ENCODE results near the gene NOS3.

NOS3 gene

DNA sequence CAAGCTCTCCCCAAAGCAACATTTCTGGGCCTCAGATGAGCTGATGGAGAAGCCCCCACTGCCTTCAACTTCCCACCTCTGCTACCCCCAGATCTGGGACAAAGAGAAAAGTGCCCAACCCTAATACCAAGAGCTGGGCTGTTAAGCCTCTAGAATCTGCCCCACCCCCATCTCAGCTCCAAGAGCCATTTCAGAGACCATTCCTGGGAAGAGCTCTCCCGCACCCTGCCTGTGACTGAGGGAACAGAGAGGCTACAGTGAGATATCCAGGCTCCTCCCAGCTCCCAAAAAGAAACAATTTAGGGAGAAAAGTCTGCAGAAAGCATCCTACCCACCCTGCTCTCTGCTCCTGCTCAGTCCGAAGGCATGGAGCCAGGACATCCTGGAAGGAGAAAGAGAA, 10.2 kb upstream of the NOS3 start:
- no peak for DNase-seq

DNA sequence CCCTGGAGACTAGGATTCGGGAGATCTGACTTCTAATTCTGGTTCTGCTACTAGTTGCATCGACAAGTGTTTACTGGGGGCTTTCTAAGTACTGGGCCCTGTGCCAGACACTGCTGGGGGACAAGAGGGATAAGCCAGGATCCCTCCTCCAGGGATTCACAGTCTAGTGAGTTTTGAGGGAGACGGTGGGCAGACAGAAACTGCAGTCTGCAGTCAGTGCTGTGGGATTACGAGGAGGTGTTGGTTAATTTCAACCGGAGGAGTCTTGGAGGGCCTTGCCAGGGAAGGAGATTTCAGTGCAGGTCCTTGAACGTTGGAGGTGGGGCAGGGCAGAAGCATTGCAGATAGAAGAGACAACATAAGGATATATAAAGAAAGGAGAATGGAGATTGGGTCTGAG, 9.2 kb upstream of the NOS3 start:
- DNase-seq, result no peak

DNA sequence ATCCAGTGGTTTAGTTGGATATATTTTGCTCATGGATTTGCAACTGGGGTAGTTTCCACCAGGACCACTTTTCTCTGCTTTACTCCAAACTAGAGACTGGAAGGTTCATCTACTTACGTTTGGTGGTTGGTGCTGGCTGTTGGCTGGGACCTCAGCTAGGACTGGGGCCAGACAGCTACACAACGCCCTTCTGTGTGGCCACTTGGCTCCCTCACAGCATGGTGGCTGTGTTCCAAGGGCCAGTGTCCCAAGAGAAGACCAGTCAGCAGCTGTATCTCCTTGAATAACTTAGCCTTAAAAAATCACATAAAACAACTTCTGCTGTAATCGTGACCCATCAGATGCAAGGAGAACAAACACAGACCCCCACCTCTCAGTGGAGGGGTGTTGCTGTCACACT, 8.5 kb upstream of the NOS3 start:
- no peak for DNase-seq

DNA sequence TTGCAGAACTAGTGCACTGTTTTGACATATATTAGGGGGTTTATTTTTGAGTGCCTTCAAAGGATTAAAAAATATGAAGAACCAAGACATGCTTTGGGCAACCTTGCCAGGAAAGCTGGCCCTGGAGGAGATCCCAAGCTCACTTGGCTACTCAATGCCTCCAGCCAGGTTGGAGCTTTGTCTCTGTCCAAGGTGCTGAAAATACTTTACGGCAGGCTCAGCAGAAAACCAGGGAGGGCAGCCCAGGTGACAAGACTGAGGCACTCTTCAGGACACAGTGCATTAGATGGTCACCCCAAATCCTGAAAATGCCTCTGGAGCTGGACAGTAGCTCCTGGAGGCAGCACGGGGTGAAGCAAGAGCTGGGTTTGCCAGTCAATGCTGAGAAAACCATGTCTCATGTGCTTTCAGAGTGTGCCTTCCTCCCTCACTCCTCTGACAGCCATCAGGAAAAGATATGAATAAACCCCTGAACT, 6.9 kb upstream of the NOS3 start:
- DNase-seq, result no peak

DNA sequence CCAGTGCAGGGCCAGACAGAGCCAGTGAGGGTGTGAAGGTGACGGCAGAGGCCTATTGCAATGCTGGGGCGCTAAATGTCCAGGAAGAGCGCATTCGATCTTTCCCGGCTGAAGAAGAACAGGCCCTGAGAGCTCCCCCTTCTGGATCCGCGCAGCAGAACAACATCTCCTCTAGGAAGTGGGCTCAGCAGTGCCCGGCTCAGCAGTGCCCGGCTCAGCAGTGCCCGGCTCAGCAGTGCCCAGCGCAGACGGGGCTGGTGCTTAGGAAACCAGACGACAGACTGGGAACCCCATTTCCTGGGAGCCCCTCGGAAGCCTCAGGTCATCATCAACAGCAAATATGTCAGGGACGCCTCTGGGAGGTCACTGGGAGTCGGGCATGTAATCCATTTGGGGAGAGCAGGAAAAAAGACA, 4.7 kb upstream of the NOS3 start:
- no peak for DNase-seq

DNA sequence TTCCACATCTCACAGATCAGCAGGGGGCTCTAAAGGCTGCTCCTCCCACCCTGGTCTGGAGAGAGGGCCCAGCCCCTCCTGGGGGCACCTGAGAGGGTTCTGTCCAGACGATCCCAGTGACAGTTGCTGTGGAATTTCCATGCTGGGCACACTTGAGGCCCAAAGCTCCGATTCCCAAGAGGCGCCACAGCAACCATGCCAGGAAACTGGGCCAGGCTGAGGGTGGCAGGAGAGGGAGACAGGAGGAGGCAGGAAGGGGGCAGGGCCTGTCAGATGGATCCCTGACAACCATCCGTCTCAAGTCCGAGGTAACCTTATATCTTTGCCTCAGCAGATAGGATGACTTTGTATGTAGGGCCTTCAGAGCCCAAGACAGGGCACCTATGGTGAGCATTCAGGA, 4.3 kb upstream of the NOS3 start:
- DNase-seq, result no peak

DNA sequence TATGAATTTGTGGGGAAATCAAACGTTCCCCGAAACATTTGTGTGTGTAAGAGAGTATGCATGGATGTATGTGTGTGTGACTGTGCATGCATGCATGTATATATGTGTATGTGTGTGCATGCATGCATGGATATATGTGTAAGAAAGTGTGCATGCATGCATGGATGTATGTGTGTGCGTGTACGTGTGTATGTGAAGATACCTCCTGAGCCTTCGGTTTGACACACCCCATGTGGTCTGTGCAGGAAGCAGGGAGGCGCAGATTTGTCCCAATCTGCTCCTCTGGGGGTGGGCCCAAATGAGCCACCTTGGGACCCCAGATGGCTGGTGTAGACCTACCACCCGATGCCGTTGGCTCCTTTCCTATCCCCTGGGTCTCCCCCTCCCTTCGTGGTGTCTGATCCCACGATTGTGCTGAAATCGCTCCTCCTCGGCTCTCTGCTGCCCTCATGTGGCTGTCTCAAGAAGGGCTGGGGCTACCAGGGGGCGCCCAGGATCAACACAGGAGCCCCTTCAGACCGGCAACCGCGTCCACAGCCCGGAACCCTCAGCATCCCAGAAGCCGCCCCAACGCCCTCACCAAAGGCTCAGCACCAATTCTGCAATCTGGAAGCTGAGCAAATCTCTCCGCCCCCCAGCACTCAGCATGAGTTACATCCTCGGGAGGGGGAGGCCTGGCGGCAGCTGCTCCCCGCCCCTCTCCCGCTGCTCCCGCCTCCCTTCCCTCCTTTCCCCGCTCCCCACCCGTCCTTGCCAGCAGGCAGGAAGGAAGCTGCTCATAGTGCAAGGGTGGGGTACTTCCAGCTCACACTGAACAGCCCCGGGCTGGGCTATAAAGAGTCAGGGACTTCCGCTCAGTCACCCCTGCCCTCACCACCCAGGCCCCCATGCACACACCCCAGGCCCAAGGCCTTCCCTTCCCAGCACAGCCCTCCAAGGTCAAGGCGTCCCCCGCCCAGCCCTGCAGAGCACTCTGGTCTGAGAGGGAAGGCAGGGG, 2.3 kb upstream of the NOS3 start:
- no peak for DNase-seq

DNA sequence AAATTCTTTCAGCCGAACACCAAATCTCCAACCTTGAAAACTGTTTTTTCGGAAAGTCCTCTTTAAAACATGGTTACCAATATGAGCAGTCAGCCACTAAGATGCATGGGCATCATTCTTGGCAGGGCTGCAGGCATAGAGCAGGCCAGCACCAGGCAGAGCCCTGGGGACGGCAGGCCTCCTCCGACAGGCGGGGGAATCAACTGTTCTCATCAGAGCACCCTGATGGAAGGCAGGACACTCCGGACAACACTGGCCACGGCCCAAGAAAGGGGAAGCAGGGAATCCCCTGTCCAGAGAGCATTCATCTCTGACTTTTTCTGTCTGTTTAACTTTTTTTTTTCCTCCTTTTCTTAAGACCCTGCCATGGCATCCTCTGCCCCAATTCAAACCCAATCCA, 1.4 kb upstream of the NOS3 start:
- DNase-seq, result no peak

DNA sequence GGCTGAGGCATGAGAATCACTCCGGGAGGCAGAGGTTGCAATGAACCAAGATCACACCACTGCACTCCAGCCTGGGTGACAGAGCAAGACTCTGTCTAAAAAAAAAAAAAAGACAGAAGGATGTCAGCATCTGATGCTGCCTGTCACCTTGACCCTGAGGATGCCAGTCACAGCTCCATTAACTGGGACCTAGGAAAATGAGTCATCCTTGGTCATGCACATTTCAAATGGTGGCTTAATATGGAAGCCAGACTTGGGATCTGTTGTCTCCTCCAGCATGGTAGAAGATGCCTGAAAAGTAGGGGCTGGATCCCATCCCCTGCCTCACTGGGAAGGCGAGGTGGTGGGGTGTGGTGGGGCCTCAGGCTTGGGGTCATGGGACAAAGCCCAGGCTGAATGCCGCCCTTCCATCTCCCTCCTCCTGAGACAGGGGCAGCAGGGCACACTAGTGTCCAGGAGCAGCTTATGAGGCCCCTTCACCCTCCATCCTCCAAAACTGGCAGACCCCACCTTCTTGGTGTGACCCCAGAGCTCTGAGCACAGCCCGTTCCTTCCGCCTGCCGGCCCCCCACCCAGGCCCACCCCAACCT, 1.3 kb downstream of the NOS3 start:
- no peak for DNase-seq

DNA sequence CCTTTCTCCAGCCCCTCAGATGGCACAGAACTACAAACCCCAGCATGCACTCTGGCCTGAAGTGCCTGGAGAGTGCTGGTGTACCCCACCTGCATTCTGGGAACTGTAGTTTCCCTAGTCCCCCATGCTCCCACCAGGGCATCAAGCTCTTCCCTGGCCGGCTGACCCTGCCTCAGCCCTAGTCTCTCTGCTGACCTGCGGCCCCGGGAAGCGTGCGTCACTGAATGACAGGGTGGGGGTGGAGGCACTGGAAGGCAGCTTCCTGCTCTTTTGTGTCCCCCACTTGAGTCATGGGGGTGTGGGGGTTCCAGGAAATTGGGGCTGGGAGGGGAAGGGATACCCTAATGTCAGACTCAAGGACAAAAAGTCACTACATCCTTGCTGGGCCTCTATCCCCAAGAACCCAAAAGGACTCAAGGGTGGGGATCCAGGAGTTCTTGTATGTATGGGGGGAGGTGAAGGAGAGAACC, 2.1 kb downstream of the NOS3 start:
- DNase-seq, result no peak

DNA sequence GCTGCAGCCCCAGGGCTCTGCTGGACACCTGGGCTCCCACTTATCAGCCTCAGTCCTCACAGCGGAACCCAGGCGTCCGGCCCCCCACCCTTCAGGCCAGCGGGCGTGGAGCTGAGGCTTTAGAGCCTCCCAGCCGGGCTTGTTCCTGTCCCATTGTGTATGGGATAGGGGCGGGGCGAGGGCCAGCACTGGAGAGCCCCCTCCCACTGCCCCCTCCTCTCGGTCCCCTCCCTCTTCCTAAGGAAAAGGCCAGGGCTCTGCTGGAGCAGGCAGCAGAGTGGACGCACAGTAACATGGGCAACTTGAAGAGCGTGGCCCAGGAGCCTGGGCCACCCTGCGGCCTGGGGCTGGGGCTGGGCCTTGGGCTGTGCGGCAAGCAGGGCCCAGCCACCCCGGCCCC, 2.7 kb downstream of the NOS3 start:
- no peak for DNase-seq

DNA sequence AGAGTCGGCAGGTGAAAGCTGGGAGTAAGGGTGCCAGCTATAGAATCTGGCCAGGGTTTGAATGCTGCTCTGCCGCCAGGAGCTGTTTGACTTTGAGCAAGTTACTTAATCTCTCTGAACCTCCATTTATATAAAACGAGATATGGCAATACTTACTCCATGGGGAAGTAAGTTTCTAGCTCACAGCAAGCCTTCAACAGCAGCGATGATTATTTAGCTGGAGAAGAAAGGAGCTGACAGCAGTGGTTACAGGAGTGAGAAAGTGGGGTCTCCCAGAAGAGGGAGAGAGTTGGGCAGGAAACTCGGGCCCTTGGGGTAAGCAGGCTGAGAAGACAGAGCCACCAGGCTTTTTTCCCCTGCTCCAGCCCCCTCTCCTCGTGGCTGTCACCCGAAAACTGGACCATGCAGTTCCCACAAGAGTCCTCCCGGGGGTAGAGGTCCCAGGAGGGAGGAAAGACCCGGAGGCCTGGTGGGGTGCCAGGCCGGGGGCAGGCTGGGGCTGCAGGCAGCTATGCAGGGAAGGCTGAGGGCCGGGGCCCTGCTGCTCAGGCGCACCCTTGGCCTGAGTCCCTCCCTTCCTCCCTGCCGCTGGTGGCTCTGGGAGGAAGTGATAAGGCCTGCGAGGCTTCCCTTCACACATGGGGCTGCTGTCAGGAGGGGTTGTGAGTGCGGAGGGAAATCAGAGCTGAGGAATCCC, 3.5 kb downstream of the NOS3 start:
- DNase-seq, result no peak

DNA sequence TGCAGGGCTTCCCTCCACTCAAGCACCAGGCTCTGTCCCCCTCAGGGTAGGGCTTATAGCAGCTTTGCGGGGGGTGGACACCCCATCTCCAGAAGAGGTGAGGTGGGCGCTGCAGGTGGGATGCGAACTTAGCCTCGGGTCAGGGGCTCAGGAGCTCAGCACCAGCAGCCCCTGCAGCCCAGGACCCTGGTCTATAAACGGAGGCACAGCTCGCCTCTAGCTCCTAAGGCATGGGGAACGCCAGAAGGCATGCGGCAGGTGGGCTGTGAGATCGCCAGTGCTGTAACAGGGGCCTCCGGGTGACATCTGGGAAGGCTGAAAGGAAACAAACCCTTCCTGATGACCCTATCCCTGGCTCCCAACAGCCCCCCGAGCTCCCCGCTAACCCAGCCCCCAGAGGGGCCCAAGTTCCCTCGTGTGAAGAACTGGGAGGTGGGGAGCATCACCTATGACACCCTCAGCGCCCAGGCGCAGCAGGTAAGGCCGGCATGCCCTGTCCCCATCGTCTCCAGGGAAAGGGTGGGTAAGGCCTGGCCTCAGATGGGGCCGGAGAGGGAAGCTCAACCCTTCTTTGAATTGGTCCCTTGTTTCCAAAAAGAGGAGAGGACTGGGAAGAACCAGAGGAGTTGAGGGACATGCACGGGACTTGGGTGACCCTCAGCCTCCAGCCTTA, 4.2 kb downstream of the NOS3 start:
- DNase-seq, result no peak

DNA sequence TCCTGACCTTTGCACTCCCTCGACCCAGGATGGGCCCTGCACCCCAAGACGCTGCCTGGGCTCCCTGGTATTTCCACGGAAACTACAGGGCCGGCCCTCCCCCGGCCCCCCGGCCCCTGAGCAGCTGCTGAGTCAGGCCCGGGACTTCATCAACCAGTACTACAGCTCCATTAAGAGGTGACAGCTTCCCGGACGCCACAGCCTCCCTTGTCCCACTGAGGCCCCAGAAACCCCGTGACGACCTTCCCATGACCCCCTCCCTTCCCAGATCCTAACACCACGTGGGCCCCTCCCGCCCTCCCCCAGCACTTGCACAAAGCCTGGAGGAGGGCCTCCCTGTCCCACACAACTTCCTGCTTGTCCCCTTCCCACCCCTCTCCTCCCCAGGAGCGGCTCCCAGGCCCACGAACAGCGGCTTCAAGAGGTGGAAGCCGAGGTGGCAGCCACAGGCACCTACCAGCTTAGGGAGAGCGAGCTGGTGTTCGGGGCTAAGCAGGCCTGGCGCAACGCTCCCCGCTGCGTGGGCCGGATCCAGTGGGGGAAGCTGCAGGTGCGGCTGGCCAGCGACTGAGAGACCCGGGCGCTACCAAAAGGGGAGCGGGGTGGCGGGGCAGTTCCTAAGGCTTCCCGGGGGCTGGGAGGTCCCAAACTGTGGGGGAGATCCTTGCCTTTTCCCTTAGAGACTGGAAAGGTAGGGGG, 5.7 kb downstream of the NOS3 start:
- DNase-seq, result no peak

DNA sequence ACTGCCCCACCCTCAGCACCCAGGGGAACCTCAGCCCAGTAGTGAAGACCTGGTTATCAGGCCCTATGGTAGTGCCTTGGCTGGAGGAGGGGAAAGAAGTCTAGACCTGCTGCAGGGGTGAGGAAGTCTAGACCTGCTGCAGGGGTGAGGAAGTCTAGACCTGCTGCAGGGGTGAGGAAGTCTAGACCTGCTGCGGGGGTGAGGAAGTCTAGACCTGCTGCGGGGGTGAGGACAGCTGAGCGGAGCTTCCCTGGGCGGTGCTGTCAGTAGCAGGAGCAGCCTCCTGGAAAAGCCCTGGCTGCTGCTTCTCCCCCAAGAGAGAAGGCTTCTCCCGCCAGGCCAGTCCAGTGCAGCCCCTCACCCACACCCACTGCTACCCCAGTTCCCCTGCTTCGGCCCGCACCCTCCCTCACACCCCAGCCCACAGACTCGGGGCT, 6.3 kb downstream of the NOS3 start:
- no peak for DNase-seq

DNA sequence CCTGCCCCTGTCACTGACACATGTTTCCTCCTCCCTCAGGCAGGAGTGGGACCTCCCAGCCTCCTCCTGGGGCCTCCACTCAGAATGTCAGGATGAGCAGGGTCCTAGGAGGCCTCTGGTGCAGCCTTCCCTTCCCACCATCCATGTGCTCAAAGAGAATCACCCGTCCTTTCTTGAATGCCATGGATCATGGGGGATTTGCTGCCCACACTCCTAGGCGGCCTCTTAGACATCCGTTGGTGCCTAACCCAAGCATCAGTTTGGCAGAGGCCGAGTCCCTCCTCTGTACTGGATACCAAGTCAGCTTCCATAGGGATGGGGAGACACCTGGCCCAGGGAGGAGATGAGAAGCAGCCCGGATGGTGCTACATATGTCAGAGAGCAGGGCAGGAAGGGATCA, 7.0 kb downstream of the NOS3 start:
- DNase-seq, result no peak

DNA sequence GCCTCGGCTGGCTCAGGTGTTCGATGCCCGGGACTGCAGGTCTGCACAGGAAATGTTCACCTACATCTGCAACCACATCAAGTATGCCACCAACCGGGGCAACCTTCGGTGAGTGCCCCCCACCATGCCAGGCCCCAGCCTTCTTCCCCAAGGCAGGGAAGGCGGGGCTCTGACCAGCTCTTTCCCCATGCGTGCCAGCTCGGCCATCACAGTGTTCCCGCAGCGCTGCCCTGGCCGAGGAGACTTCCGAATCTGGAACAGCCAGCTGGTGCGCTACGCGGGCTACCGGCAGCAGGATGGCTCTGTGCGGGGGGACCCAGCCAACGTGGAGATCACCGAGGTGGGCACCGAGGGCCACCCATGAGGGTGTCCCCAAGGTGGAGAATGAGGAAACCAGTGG, 7.5 kb downstream of the NOS3 start:
- no peak for DNase-seq

DNA sequence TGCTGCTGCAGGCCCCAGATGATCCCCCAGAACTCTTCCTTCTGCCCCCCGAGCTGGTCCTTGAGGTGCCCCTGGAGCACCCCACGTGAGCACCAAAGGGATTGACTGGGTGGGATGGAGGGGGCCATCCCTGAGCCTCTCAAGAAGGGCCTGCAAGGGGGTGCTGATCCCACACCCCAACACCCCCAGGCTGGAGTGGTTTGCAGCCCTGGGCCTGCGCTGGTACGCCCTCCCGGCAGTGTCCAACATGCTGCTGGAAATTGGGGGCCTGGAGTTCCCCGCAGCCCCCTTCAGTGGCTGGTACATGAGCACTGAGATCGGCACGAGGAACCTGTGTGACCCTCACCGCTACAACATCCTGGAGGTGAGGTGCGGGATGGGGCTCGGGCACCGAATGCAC, 8.2 kb downstream of the NOS3 start:
- DNase-seq, result no peak

DNA sequence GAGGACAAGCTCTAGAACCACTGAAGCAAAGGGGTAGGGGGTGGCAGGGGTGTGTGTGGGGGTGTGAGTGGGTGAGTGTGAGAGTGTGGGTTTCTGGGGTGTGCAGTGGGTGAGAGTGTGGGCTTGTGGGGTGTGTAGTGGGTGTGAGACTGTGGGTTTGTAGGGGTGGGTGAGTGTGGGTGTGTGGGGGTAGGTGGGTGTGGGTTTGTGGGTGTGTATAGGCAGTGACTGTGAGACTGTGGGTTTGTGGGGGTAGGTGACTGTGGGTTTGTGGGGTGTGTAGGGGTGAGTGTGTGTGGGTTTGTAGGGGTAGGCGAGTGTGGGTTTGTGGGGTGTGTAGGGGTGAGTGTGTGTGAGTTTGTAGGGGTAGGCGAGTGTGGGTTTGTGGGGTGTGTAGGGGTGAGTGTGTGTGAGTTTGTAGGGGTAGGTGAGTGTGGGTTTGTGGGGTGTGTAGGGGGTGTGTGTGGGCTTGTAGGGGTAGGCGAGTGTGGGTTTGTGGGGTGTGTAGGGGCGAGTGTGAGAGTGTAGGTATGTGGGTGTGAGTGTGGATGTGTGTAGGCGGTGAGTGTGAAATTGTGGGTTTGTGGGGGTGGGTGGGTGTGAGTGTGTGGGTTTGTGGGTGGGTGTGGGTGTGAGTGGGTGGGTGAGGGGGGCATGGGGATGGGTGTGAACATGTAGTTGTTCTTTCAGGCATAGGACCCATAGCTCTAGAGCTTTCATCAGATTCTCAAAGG, 8.8 kb downstream of the NOS3 start:
- no peak for DNase-seq

DNA sequence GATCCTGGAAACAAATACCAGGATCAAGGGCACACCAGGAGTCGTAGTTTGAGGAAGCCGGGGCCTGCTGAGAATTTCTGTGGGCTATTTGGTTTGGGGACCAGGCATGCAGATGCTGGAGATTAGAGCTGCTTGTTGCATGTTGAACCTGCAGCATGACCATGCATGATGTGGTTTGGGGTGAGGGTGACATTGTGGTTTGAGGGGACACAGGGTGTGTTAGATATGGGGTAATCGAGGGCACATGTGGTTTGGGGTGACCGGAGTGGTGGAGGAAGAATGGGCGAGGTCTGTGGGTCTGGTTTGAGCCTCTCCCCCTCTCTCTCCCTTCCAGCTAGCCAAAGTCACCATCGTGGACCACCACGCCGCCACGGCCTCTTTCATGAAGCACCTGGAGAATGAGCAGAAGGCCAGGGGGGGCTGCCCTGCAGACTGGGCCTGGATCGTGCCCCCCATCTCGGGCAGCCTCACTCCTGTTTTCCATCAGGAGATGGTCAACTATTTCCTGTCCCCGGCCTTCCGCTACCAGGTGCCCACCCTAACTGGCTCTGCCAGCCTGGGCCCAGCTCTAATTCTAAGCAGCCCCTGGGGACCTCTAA, 10.2 kb downstream of the NOS3 start:
- no peak for DNase-seq

DNA sequence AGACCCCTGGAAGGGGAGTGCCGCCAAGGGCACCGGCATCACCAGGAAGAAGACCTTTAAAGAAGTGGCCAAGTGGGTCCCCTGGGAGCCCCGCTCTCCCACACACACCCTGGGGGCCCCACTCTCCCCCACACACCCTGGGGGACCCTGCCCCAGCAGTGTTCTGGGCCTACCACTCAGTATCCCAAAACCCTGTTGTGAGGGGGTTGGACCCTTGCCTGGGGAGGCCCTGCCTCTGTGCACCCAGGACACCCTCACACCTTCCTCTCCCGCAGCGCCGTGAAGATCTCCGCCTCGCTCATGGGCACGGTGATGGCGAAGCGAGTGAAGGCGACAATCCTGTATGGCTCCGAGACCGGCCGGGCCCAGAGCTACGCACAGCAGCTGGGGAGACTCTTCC, 10.7 kb downstream of the NOS3 start:
- no peak for DNase-seq
